Fibroblast of skin of back (primary cell): Measurements from ENCODE around the gene FRMD5.
"Not testable (repeated sequence)": the region's sequence is repeated elsewhere in the genome, so short reads cannot be mapped to it uniquely, and the experiment has no call there.

Experiments used
- DNase-seq: peaks from one replicate; pipeline ENCODE4 v3.0.0-alpha.2; 2013

Gene FRMD5

GRCh38 chr15:43829951-43830540, 365.0 kb downstream of the FRMD5 start:
- DNase-seq, result not testable (repeated sequence)

GRCh38 chr15:43828061-43828657, 366.9 kb downstream of the FRMD5 start:
- DNase-seq, result peak; percentile 11

GRCh38 chr15:43826508-43827341, 368.3 kb downstream of the FRMD5 start, which contains the start of gene WDR76:
WDR76 (plus strand) TSS chr15:43827002; CDS start chr15:43827033, 31 bp downstream.
- peak; percentile 84 for DNase-seq

GRCh38 chr15:43826029-43826507, 369.0 kb downstream of the FRMD5 start:
- no peak for DNase-seq

- not testable (repeated sequence) for DNase-seq
Observed at GRCh38 chr15:43825305-43825704, 369.8 kb downstream of the FRMD5 start.

- DNase-seq, result peak; percentile 97
Observed at GRCh38 chr15:43824302-43825246, 370.5 kb downstream of the FRMD5 start, which contains the start of gene MFAP1. MFAP1 (minus strand) TSS chr15:43824690; CDS start chr15:43824569, 121 bp downstream.

- DNase-seq, result no peak
Observed at GRCh38 chr15:43821505-43821904, 373.6 kb downstream of the FRMD5 start.
